Measurements from ENCODE around the gene SF1. TPM values are rescaled to one million over a fixed set of nuclear protein-coding genes. Genes with fewer than 3 reads are reported as not detected.
"Not testable (repeated sequence)": the region's sequence is repeated elsewhere in the genome, so short reads cannot be mapped to it uniquely, and the experiment has no call there.

The SF1 gene
- total RNA-seq, result 213 and 277 TPM in 2 replicates

DNA sequence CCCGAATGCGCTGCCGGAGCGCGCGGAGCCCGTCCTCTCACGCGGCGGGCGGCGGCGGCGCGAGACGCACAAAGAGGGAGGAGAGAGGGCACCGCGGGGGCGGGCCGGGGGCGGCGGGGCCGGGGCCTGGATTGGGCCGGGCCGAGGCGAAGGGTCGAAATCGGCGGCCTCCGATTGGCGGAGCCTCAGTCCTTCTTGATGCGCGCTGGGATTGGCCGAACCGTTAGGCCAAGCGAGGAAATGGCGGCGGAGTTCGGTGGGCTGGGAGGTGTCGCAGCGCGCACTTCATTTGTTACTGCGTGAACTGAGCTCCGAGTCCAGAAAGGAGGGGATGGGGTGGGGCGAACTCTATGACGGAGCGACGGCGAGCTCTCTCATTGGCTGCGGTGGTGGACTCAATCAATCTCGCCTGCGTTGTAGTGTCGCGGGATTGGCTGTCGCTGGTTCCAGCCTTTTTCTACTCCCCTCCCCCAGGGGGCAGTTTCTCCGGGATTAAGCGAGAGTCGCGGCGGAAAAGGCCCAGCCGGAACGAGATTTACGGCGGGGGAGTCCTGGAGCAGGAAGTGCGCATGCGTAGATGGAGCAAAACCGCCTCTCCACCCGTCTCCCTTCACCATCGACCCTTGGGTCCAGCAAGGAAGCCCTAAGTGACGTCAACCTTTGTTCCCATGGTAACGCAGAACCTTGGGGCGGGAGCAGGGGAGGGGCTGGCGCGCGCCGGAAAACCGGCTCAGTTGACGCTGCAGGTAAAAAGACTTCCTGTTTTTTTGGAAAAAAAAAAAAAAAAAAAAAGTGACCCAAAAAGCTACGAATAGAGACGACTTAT lies at the start of gene SF1:
TSS of gene SF1 (minus strand) at position 70 of the 826 bp plus-strand sequence. CDS start 150 bp downstream, outside the sequence.
- peak; percentile 99 for DNase-seq (ENCODE audit: extremely low read depth, low read depth, low spot score)

DNA sequence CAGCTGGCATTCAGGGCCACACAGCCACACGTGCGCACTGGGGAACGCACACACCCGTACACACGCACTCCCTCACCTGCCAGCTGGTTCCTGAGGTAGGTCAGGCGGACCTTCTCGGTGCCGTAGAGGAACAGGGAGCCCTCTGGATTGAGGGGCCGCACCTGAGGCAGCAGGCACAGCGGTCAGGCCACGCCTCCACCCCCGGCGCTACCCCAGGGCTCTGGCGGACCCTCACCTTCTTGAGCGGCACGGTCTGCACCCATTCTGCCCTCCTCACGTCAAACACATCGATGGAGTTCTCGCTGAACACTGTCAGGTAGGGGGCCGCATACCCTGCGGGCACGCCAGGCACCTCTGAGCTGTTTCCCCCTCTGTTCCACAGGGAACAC lies 49.1 kb upstream of the SF1 start:
- DNase-seq (ENCODE audit: extremely low read depth, low read depth, low spot score), result no peak

- no peak for DNase-seq (ENCODE audit: extremely low read depth, low read depth, low spot score)
These were observed 48.5 kb upstream of the SF1 start for GRCh38 chr11:64826578-64827450.

GRCh38 chr11:64826062-64826461 lies 47.7 kb upstream of the SF1 start:
- DNase-seq (ENCODE audit: extremely low read depth, low read depth, low spot score), result no peak

DNA sequence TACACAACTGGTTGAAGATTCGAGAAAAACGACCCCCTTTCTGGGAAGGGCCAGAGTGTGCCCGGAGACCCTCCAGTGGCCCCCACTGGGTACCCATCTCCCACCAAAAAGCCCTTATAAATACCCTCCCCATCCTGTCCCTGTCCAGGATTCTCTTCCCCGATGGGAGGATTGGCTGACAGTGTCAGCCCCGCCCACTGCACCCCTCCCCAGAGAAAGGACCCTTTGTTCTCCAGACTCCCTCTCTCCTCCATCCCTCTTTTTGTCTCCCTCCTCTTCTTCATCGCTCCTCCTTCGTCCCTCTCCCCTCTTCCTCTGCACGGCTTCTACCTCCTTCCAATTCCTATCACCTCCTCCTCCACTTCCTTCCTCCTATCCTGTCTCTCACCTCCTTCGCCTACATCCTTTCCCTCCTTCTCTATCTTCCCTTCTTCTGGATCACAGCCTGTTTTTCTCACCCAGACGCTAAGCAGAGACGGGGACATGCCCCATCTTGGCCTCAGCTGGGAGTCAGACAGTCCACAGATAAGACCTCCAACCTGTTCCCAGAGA lies 45.3 kb upstream of the SF1 start:
- no peak for DNase-seq (ENCODE audit: extremely low read depth, low read depth, low spot score)

- DNase-seq (ENCODE audit: extremely low read depth, low read depth, low spot score), result no peak
These were observed 39.1 kb upstream of the SF1 start for GRCh38 chr11:64817476-64817875.

DNA sequence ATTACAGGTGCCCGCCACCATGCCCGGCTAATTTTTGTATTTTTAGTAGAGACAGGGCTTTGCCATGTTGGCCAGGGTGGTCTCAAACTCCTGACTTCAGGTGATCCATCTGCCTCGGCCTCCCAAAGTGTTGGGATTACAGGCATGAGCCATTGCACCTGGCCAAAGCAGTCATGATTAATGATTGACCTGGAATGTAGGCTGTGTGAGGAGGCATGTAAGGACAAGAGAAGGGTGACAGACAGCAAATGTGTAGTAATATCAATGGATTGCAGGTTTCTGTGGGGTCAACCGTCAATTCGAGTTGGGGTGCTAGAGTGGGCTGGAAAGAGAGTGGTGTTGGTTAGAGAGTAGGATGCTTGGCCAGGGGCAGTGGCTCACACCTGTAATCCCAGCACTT lies 37.1 kb upstream of the SF1 start:
- DNase-seq (ENCODE audit: extremely low read depth, low read depth, low spot score), result not testable (repeated sequence)

- DNase-seq (ENCODE audit: extremely low read depth, low read depth, low spot score), result no peak
These were observed 36.4 kb upstream of the SF1 start for GRCh38 chr11:64814712-64815187.

- no peak for DNase-seq (ENCODE audit: extremely low read depth, low read depth, low spot score)
These were observed 35.5 kb upstream of the SF1 start for GRCh38 chr11:64813826-64814225.

- DNase-seq (ENCODE audit: extremely low read depth, low read depth, low spot score), result no peak
These were observed 32.5 kb upstream of the SF1 start for GRCh38 chr11:64810891-64811272.

- peak; percentile 68 for DNase-seq (ENCODE audit: extremely low read depth, low read depth, low spot score)
These were observed 32.0 kb upstream of the SF1 start, which contains the start of gene MEN1 for GRCh38 chr11:64810271-64810890. Gene MEN1, minus strand, starts transcription at chr11:64810551. Its CDS starts 442 bp downstream, at chr11:64810109.

DNA sequence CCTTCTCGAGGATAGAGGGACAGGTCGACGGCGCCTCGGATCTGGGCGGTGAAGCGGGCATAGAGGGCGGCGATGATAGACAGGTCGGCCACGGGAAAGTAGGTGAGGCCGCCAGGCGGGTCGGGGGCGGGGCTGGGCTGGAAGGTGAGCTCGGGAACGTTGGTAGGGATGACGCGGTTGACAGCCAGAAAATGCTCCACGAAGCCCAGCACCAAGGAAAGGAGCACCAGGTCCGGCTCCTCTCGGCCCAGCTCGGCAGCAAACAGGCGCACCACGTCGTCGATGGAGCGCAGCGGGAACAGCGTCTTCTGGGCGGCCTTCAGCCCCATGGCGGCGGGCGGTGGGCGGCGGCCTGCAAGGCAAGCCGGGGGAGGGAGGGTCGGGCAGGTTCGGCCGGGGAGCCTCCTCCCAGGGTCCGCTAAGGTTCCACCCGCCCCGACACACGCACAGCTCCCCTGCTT lies 31.5 kb upstream of the SF1 start:
- DNase-seq (ENCODE audit: extremely low read depth, low read depth, low spot score), result no peak

DNA sequence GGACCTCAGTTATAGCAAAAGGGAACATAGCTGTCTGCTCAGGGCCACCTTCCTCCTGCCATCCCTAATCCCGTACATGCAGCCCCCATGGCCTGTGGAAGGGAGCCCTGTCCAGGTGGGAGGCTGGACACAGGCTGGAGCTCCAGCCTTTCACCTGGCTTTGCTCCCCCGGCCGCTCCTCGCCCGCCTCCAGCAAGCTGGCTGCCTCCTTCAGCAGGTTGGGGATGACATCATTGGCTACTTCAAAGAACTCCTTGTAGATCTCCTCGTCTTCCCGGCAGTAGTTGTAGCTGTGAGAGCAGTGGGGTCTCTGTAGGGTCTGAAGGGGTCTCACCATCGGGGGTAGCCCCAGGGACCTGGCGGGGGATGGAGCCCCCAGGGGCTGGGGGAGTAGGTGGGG lies 27.1 kb upstream of the SF1 start:
- no peak for DNase-seq (ENCODE audit: extremely low read depth, low read depth, low spot score)

DNA sequence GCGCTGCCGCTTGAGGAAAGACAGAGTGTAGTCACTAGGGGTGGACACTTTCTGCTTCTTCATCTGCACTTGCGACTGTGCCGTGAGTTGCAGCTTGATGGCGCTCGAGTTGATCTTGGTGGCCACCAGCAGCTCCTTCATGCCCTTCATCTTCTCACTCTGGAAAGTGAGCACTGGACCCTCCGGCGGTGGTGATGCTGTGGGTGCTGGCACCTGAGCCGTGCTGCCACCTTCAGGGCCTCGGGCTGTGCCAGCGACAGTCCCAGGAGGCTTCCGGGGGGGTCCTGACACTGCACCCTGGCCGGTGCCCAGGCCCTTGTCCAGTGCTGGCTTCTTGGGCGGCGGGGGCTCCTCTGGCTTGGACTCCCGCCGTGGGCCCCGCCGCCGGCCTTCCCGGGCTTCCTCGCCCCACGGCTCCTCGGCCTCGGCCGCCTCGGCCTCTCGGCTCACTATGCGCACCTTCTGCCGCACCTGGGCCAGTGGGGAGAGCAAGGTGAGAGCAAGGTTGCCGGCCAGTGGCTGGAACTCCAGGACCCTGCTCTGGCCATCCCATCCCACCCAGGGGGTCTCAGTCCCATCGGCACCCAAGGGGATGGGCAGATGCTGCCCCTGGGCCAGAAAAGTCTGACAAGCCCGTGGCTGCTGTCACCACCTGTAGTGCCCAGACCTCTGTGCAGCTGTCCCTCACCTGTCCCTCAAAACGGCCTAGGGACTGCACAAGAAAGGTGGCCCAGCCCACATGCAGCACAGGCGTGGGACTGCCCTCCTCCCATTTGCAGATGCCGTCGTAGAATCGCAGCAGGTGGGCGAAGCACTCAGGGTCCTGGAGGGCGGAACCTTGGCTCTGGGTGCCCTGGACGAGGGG lies 26.2 kb upstream of the SF1 start:
- DNase-seq (ENCODE audit: extremely low read depth, low read depth, low spot score), result no peak

DNA sequence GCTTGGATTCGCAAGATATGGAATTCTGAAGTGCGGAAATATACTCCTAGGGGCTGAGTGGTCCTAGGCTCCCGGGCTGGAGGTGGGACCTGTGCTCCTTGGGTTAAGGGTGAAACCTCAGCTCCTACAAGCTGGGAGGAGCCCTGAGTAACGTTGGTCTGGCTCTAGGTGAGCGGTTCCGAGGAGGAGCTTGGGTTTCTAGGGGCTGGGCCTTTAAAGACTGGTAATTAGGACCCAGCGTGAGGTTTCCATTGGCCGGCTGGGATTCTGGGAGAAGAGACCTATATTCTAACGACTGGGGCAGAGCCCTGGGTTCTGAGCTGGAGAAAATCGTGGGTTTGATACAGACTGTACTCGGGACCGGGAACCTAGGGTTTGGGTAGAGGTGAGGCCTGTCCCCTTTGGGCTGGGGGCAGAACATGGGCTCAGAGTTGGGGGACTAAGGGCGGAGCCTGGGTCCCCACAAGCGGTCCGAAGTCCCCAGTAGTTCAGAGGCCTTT lies 25.6 kb upstream of the SF1 start:
- no peak for DNase-seq (ENCODE audit: extremely low read depth, low read depth, low spot score)

GRCh38 chr11:64803158-64803845 lies 25.0 kb upstream of the SF1 start, which contains the start of gene MAP4K2:
Gene MAP4K2, minus strand, starts transcription at chr11:64803214. Its CDS starts 65 bp downstream, at chr11:64803149.
- no peak for DNase-seq (ENCODE audit: extremely low read depth, low read depth, low spot score)

- no peak for DNase-seq (ENCODE audit: extremely low read depth, low read depth, low spot score)
These were observed 24.2 kb upstream of the SF1 start for GRCh38 chr11:64802370-64803157.
